Activated CD8-positive, alpha-beta memory T cell treated with anti-CD3 and anti-CD28 coated beads, Interleukin-2, amount 50 U/mL, for 48 hours (primary cell): ENCODE measurements around the gene FES.
"Not testable (repeated sequence)": the region's sequence is repeated elsewhere in the genome, so short reads cannot be mapped to it uniquely, and the experiment has no call there.

Experiments
- DNase-seq: peaks from one replicate; pipeline ENCODE4 v3.0.0-alpha.2; 2020

FES gene

DNA sequence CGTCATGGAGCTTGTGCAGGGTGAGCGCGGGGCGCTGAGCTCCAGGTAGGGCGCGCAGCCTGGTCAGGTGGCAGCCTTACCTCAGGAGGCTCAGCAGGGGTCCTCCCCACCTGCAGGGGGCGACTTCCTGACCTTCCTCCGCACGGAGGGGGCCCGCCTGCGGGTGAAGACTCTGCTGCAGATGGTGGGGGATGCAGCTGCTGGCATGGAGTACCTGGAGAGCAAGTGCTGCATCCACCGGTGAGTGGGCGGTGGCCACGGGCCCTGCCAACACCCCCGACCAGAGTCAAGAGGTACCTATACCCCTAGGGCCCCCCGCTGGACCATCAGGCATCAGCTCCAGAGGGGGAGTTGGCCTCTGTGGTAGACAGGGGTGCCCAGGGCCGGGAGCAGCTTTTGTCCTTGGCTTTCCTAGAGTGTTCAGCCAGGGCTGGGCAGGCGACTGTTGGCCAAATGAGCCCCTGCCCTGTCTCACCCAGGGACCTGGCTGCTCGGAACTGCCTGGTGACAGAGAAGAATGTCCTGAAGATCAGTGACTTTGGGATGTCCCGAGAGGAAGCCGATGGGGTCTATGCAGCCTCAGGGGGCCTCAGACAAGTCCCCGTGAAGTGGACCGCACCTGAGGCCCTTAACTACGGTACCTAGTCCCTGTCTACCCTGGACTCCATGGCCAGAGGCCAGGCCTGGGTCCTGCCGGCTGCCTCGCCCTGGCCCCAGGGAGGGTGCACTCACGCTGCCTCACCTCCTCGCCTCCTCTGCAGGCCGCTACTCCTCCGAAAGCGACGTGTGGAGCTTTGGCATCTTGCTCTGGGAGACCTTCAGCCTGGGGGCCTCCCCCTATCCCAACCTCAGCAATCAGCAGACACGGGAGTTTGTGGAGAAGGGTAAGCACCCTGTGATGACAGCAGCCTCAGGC, 9.1 kb downstream of the FES start:
- DNase-seq = no peak

DNA sequence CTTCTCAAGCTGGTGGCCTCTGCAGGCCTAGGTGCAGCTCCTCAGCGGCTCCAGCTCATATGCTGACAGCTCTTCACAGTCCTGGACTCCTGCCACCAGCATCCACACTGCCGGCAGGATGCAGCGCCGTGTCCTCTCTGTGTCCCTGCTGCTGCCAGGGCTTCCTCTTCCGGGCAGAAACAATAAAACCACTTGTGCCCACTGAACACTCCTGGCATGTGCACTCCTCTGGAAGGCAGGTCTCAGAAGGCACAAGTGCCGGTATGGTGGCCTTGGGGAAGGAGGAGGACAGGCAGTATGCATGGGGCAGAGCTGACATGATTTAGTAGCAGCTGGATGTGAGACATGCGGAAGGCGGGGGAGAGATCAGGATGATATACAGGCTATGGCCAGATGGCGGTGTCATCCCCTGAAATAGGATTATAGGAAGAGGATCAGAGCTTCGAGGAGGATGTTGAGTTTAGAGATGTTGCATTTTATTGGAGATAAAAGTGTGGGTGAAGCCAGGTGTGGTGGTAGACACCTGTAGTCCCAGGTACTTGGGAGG, 11.3 kb downstream of the FES start:
- DNase-seq = no peak

DNA sequence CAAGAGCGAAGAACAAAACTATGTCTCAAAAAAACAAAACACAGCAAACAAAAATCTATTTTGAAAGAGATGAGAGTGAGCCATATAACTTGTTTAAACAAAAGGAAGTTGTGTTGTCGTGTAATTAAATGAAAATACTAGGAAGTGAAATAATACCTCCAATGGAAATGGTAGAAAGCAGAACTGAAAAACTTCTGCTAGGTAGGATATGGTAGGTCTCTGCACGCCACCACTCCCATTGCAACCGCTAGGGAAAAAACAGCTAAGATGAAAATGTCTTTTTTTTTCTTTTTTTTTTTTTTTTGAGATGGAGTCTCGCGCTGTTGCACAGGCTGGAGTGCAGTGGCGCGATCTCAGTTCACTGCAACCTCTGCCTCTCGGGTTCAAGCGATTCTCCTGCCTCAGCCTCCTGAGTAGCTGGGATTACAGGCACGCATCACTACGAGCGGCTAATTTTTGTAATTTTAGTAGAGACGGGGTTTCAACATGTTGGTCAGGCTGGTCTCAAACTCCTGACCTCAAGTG, 12.9 kb downstream of the FES start:
- DNase-seq = not testable (repeated sequence)

DNA sequence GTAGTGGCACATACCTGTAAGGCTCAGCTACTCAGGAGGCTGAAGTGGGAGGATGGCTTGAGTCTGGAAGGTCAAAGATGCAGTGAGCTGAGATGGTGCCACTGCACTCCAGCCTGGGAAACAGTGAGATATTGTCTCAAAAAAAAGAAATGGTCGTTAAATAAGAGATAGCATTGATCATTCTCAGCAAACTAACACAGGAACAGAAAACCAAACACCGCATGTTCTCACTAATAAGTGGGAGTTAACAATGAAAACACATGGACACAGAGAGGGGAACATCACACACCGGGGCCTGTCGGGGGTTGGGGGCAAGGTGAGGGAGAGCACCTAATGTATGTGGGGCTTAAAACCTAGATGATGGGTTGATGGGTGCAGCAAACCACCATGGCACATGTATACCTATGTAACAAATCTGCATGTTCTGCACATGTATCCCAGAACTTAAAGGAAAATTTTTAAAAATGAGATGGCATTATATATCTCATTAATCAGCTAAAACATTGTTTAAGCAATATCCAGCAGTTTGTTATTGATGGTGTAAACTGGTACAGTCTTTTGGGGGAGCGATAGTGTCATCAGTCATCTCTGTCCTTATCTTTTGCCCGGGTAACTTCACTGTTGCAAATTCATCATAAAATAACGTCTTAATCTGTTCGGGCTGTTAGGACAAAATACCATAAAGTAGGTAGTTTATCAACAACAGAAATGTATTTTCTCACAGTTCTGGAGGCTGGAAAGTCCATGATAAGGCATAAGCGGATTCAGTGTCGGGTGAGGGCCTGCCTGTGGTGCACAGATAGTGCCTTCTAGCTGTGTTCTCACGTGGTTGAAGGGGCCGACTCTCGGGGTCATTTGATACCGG, 17.1 kb downstream of the FES start:
- no peak for DNase-seq

DNA sequence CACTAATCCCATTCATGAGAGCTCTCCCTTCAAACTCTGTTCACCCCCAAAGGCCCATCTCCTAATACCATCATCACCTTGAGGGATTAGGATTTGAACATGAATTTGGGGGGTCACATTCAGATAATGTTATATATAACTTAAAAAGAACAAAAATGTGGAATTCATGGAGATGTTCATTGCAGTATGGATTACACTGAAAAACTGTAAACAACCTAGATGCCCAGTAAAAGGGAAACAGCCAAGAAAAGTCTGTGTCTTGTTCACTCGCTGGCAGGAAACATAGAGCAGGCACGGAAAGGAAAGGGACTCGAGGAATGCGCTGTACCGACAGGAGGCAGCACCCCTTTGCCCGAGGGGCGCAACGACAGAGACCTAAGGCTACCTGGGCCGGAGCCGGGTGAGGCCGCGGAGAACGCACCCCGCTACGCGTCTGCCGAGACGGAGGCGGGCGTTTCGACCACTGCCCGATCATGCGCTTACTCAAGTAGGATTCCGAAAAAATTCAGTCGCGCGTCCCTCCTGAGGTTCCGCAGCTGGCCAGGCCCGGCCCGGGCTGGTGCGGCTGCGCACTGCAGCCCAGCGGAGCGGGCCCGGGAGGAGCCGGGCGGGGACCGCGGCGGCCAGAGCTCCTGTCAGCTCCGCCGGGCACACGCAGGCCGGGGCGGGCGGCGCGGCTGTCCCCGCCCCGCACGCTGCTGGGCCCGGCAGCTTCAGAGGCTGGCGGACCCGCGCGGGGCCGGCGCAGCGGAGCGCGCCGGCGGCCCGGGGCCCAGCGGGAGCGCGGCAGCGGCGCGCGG, 17.9 kb downstream of the FES start:
- peak; percentile 87 for DNase-seq

DNA sequence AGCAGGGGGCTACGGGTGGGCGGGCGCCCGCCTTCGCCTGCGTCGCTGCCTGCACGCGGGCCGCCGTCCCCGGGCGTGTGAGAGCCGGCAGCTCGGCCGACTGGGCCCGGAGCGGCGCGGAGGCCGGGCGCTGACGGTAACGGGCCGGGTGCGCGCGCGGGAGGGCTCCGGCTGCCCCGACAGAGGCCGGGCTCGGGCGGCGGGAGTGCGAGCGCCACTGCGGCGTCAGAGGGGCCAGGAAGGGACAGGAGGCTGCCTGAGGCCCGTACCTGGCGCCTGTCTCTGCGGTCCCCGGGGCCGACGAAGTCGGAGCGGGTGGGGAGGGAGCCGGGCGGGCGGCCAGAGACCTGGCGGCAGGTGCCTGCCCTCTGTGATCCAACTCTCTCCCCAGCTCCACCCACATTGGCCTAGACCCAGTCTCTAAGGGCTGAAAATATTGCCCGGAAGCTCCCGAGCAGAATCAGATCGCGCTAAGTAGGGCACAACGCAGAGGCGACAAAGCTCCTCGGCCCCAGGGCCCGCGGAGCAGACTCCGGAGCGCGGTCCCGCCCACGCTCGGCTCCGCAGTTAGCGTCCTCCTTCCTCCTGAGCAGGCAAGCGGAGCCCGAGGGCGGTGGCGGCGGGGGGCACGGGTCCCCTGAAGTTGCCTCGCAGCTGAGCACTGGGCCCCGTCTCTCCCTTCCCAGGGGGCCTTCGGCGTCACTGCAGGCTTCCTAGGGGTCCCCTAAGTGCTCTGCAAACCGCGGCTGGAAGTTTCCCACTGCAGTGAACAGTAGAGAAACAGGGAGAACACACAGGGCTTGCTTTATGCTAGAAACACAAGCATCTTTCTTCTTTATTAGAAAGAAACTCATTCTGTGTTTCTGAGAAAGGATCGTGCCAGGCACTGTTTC, 18.8 kb downstream of the FES start, which contains the start of gene MAN2A2:
Gene MAN2A2, plus strand, starts transcription at position 463 of the 893 bp plus-strand sequence. CDS start 906 bp downstream, outside the sequence.
- DNase-seq = peak; percentile 92

DNA sequence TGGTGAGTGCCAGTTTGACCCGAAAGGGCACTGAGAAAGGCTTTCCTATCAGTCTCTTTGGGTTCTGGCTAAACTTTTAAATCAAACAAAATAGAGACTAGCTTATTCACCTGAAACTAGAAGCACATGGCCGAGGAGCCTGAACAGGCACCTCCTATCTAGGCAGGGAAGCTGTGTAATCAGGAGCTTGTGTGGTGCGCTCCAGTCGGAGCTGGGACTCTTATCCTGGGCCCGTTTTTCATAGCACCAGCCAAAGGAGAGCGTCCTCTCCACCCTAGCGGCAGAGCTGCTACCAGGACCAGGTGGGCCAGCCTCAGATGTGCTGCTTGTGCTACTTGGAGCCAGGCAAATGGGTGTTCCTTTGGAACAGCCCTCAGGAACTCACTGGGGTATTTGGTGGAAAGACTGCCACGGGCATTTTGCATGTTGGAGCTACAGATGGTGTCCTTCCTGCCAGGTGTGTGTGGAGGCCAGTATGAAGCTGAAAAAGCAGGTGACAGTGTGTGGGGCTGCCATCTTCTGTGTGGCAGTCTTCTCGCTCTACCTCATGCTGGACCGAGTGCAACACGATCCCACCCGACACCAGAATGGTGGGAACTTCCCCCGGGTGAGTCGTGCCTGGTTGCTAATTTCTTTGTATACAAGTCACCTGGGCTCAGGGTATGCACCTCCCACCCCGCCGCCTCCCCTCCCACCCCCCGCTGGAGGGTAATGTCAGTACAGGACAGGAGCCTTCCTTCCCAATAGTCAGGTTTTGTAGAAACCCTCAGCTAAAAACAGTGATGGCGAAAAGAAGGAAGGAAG, 19.6 kb downstream of the FES start:
- DNase-seq = no peak

DNA sequence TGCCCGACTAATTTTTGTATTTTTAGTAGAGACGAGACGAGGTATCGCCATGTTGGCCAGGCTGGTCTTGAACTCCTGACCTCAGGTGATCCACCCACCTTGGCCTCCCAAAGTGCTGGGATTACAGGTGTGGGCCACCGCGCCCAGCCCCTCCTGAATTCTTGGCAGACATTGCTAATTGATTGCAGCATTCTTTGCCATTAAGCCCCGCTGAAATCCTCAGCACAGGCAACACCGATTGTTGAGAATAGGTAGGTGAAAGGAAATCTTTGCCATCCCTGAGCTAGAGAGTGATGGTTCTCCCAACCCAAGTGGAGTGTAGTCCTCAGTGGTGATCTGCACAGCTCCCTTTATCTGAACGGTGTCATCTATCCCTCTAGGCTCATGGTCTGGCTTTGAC, 20.4 kb downstream of the FES start:
- no peak for DNase-seq

DNA sequence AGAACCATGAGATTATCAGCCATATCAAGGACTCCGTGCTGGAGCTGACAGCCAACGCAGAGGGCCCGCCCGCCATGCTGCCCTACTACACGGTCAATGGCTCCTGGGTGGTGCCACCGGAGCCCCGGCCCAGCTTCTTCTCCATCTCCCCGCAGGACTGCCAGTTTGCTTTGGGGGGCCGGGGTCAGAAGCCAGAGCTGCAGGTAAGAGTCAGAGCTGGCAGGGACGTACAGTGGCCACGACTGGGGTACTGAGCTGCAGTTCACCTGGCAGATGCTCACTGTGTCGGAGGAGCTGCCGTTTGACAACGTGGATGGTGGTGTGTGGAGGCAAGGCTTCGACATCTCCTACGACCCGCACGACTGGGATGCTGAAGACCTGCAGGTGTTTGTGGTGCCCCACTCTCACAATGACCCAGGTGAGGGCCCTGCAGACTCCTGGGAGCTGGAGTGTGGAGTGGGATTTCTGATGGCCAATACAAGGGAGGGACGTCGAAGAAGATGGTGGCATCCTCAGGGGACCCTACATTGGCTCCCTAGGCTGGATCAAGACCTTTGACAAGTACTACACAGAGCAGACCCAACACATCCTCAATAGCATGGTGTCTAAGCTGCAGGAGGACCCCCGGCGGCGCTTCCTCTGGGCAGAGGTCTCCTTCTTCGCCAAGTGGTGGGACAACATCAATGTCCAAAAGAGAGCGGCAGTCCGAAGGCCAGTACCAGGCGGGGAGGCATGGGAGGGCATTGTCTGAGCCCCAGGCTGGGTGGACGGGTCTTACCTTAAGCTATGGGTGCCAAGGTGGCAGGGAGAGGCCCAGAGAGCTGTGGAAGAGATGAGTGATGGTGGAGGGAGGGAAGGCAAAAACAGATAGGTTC, 21.2 kb downstream of the FES start:
- DNase-seq = no peak

DNA sequence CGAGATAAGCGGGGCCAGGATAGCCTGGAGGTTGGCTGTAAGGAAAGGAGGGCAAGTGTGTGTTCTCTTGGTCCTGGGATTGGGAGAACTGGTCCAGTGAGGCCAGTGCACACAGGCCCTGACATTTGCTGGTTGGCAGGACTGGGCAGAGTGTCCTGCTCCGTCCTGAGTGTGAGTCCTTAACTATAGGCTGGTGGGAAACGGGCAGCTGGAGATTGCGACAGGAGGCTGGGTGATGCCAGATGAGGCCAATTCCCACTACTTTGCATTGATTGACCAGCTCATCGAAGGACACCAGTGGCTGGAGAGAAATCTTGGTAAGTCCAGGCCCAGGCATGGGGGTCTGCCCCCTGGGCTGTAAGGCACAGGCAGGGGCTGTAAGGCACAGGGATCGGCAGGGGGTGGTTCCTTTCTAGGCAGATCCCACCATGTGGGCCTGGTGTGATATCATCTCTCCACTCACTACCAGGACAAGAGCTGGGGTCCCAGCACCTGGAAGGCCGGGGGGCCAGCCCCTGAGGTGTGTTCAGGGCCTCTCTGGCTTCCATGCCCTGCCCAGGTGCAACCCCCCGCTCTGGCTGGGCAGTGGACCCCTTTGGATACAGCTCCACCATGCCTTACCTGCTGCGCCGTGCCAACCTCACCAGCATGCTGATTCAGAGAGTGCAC, 22.0 kb downstream of the FES start:
- no peak for DNase-seq

DNA sequence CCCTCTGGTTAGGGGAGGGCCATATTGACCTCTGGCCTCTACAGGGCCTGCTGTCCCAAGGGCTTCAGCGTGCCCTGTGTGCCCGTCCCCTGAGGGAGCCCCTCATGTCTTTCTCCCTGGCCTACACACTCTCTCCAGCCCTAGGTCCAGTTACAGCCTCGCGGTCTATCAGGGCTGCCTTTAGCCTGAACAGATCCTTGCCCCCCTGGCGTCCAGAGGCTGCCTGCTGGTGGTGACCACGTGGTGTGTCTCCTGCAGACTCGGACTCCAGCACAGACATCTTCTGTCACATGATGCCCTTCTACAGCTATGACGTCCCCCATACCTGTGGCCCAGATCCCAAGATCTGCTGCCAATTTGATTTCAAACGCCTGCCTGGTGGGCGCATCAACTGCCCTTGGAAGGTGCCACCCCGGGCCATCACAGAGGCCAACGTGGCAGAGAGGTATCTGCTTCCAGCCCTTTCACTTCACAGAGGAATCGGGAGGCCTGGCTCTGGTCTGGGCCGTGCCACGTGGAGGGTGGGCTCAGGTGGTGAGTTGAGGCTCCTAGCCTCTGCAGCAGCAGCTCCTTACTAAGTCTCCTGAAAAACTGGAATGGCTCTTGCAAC, 22.9 kb downstream of the FES start:
- no peak for DNase-seq

DNA sequence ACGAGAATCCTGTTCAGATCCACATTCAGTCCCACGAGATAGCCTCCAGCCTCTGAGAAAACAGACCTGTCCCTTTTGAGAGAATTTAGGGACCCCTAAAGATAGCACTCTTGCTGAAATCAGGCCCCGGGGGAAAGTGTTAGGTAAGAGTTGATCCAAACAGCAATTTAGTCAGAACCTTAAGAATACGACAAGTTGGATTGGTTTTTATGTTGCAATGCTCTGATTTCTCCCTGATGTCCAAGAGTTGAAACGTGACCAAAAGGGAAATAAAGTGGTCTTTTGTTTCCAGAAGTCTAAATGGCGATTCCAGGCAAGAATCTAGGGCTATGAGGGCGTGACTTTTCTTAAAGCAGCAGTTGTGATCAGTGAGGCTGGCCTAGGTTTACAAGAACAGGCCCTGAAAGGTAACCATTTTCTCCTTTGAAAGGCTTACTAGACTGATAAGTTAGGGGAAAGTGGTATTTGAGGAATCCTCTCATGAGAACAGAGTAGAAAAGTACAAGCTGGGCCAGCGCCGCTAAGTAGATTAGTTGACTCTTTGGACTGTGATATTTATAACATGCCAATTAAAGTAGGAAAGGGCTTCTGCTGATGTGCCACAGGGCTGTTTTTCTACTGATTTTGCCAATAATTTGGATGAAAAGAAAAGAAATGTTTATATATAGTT, 23.7 kb downstream of the FES start:
- no peak for DNase-seq

DNA sequence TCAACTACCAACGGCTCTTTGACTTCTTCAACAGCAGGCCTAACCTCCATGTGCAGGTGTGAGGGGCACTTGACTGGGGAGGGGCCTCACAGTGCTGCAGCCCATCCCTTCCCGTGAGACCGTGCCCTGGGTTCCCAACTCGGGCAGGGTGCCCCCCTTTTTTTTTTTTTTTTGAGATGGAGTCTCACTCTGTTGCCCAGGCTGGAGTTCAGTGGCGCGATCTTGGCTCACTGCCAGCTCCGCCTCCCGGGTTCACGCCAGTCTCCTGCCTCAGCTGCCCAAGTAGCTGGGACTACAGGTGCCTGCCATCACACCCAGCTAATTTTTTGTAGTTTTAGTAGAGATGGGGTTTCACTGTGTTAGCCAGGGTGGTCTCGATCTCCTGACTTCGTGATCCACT, 25.1 kb downstream of the FES start:
- DNase-seq = not testable (repeated sequence)

DNA sequence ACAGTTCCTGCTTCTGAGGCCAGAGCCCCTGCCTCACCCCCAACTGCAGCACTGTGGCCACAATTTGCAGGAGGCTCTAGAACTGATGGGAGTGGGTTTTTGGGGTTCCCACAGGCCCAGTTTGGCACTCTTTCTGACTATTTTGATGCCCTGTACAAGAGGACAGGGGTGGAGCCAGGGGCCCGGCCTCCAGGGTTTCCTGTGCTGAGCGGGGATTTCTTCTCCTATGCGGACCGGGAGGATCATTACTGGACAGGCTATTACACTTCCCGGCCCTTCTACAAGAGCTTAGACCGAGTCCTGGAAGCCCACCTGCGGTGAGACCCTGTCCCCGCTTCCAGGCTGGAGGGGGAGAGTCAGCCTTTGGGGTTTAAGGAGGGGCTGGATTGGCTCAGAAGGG, 25.7 kb downstream of the FES start:
- DNase-seq = no peak

DNA sequence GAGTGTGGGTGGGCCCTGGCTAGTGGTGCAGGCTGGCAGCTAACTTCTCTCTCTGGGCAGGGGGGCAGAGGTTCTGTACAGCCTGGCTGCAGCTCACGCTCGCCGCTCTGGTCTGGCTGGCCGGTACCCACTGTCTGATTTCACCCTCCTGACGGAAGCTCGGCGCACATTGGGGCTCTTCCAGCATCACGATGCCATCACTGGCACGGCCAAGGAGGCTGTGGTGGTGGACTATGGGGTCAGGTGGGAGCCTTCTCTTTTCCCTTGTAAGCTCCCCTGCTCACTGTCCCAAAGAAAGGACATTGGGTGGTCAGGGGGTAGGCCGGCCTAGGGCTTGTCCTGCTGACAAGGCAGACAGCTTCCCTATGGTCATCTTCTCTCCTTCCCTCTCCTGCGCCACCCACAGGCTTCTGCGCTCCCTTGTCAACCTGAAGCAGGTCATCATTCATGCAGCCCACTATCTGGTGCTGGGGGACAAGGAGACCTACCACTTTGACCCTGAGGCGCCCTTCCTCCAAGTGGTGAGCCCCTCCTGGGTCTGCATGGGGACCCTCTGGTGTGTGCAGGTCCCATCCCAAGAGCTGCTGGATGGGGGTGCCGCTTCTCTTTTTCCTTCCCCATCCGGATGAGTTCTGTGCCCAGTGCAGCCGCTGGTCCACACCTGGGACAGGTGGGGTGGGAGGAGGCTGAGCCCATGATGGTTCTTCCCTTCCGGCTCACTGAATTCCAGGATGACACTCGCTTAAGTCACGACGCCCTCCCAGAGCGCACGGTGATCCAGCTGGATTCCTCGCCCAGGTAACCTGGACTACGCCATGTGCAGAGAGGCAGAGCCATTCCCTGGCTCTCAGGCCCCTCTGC, 26.4 kb downstream of the FES start:
- DNase-seq = no peak

DNA sequence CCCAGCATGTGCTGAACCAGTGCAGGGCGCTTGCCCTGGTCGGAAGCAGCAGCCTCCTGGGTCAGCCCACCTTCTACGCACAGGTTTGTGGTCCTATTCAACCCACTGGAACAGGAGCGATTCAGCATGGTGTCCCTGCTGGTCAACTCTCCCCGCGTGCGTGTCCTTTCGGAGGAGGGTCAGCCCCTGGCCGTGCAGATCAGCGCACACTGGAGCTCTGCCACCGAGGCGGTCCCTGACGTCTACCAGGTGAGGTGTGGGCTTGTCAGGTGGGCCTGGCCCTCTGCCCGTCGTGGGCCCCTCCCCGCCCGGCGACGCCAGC, 27.0 kb downstream of the FES start:
- no peak for DNase-seq
